Progenitor cell of endocrine pancreas (in vitro differentiated cells): ENCODE results near the gene BRIP1. TPM values are rescaled to one million over a fixed set of nuclear protein-coding genes. Genes with fewer than 3 reads are reported as not detected.
"Not testable (repeated sequence)": the region's sequence is repeated elsewhere in the genome, so short reads cannot be mapped to it uniquely, and the experiment has no call there.

Experiments
- DNase-seq: peaks from one replicate; pipeline ENCODE4 v3.0.0; 2021; ENCODE audit warnings: low spot score; ENCODE audit not compliant: unreplicated experiment
- H3K27ac Mint-ChIP-seq: 2 replicates; pipeline ENCODE4 v1.8.0; 2021; ENCODE audit warnings: mild to moderate bottlenecking, moderate library complexity, mixed read lengths
- H3K27me3 Mint-ChIP-seq: 2 replicates; pipeline ENCODE4 v1.8.0; 2021; ENCODE audit warnings: mixed read lengths
- H3K36me3 Mint-ChIP-seq: 2 replicates; pipeline ENCODE4 v1.8.0; 2022; ENCODE audit warnings: mixed read lengths; ENCODE audit not compliant: insufficient read depth
- H3K4me1 Mint-ChIP-seq: 2 replicates; pipeline ENCODE4 v1.8.0; 2021; ENCODE audit warnings: low read depth, mixed read lengths
- H3K4me3 Mint-ChIP-seq: 2 replicates; pipeline ENCODE4 v1.8.0; 2021; ENCODE audit warnings: low read depth, mild to moderate bottlenecking, moderate library complexity, mixed read lengths
- H3K9me3 Mint-ChIP-seq: 2 replicates; pipeline ENCODE4 v1.8.0; 2021; ENCODE audit warnings: low read depth, mixed read lengths
- total RNA-seq: library from RNA; stranded (reverse); gene quantifications from 2 replicates; pipeline ENCODE4 v1.2.1, GENCODE V29; 2021
- TF ChIP-seq, protein P1 (sequence below): fragments of 200-600 bp; sonication (generic); IDR thresholded peaks from one replicate; pipeline ENCODE4 v1.5.0; 2021; ENCODE audit warnings: antibody characterized with exemption, mild to moderate bottlenecking; ENCODE audit not compliant: unreplicated experiment

The BRIP1 gene
- total RNA-seq, 1 donor from 2014 or later, result 13.5 TPM

DNA sequence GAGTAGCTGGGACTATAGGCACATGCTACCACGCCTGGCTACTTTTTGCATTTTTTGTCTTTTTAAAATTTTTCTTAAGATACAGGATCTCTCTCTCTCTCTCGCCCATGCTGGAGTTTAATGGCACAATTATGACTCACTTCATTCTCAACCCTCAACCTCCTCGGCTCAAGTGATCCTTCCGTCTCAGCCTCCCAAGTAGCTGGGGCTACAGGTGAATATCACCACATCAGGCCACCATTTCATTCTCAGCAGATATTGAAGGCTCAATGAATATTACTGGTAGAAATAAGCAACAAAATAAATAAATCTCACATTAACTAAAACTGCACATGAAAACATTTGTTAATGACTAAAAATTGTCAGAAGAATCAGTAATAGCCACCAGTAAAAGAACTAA lies 41.7 kb downstream of the BRIP1 start:
- Mint-ChIP-seq H3K4me3 (no peak overlapping the region), H3K27ac (no peak overlapping the region), H3K4me1 (peaks cover 4% of the 10 kb centered on the region), H3K27me3 (no peaks in the 10 kb centered on the region), H3K36me3 (peaks cover 29% of the 10 kb centered on the region), H3K9me3 (peaks cover 14% of the 10 kb centered on the region)
- DNase-seq, result no peak
- TF ChIP-seq, protein P1, sequence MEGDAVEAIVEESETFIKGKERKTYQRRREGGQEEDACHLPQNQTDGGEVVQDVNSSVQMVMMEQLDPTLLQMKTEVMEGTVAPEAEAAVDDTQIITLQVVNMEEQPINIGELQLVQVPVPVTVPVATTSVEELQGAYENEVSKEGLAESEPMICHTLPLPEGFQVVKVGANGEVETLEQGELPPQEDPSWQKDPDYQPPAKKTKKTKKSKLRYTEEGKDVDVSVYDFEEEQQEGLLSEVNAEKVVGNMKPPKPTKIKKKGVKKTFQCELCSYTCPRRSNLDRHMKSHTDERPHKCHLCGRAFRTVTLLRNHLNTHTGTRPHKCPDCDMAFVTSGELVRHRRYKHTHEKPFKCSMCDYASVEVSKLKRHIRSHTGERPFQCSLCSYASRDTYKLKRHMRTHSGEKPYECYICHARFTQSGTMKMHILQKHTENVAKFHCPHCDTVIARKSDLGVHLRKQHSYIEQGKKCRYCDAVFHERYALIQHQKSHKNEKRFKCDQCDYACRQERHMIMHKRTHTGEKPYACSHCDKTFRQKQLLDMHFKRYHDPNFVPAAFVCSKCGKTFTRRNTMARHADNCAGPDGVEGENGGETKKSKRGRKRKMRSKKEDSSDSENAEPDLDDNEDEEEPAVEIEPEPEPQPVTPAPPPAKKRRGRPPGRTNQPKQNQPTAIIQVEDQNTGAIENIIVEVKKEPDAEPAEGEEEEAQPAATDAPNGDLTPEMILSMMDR, result no peak

DNA sequence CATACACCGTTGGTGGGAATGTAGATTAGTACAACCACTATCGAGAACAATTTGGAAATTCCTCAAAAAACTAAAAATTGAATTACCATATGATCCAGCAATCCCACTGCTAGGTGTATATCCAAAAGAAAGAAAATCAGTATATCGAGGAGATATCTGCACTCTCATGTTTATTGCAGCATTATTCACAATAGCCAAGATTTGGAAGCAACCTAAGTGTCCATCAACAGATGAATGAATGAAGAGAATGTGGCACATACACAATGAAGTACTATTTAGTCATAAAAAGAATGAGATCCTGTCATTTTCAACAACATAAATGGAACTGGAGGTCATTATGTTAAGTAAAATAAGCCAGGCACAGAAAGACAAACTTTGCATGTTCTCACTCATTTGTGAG lies 44.1 kb downstream of the BRIP1 start:
- DNase-seq, H3K27me3 Mint-ChIP-seq, H3K4me3 Mint-ChIP-seq, H3K9me3 Mint-ChIP-seq, H3K27ac Mint-ChIP-seq: not testable (repeated sequence)
- Mint-ChIP-seq H3K4me1 (peaks cover 22% of the 10 kb centered on the region), H3K36me3 (peaks cover 11% of the 10 kb centered on the region)

DNA sequence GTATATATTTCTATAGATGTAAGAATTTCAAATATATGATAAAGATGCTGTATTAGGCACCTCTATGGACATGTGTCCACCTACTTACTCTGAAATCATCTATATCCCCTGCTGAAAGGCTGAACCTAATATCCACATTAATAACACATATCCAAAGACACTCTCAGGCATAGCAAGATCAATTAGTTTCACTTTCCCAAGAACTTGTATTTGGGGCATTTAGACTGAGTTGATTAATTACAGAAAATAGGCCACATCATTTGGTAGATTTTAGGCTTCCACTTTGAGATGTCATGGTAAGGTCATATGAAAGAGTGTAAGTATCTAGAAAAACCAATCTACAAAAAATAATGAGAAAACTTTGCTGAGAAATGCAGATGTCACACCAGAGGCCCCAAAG lies 45.1 kb downstream of the BRIP1 start:
- peaks cover 10% of the 10 kb centered on the region for H3K36me3 Mint-ChIP-seq
- no peaks in the 10 kb centered on the region for H3K27me3 Mint-ChIP-seq

DNA sequence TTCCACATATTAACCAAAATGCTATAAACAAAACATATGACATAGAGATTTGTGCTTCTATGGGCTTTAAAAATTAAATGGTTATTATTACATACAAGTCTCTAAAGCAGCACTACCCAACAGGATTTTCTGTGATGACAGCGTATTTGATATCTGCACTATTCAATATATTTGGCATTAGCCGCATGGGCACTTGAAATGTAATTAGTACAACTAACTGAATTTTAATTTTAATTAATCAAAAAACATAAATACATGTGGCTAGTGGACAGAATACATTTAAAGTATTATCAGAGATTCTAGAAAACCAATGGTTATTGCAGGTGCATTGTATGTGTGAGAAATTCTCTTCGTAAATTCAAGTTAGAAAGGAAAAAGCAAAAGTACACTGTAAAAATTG lies 45.9 kb downstream of the BRIP1 start:
- Mint-ChIP-seq H3K27me3 (no peaks in the 10 kb centered on the region), H3K4me3 (no peak overlapping the region), H3K27ac (no peak overlapping the region), H3K9me3 (peaks cover 3% of the 10 kb centered on the region), H3K4me1 (peaks cover 22% of the 10 kb centered on the region), H3K36me3 (peaks cover 11% of the 10 kb centered on the region)
- no peak for DNase-seq
- TF ChIP-seq, protein P1, result no peak

More for the DNA sequence above, 45.1 kb downstream of the BRIP1 start:
- Mint-ChIP-seq H3K4me3 (no peak overlapping the region), H3K9me3 (peaks cover 3% of the 10 kb centered on the region), H3K4me1 (peaks cover 22% of the 10 kb centered on the region), H3K27ac (no peak overlapping the region)
- TF ChIP-seq, protein P1, result no peak
- no peak for DNase-seq

DNA sequence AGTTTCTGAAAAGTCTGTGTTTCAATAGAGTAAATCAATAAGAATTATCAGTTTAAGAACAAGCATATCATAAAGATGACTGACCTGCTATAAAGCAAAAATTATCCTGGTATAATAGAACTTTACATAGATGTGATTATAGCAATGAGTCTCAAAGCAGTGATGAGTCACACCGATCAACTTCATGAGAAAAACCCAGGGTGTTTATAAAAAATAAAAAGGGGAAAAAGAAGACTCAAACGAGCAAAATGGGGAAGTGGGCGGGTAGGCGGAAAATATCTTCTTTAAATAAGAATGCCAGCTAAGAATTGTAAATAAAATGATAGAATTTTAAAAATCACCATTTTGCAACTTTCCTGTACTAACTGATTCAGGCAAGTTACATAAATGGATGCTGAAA lies 46.8 kb downstream of the BRIP1 start:
- DNase-seq, result no peak
- no peaks in the 10 kb centered on the region for H3K27me3 Mint-ChIP-seq
- TF ChIP-seq, protein P1, result no peak
- peaks cover 6% of the 10 kb centered on the region for H3K36me3 Mint-ChIP-seq
- H3K4me3 Mint-ChIP-seq, result no peak overlapping the region
- peaks cover under 1% of the 10 kb centered on the region for H3K9me3 Mint-ChIP-seq
- peaks cover 22% of the 10 kb centered on the region for H3K4me1 Mint-ChIP-seq
- H3K27ac Mint-ChIP-seq, result peak overlapping the region; percentile 63

DNA sequence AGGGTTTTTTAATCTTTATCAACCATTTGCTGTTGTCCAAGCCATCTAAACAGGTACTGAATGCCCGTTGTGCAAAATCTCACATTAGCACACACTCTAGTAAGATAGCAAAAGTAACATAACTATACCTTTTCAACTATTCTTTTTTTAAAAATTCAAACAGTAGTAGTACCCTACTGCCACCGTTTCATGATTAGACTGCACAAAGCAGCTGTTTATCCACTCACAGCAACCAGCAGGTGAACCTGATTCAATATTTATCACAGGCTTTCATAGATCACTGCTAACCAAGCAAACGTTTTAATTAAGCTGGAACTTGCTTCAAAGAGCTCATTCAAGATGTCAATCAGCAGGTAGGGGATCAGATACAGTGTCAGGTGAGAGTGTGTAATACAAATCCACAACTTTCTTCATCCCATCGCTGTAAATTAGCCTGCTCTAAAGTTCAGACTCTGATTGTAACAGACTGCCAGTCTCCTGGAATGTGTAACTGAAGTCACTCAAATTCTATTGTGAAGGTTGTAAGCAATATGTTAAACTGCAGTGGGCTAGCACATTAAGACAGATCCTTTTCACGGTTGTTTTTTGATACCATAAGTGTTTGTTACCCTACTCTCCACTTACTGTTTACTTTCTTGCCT lies 47.3 kb downstream of the BRIP1 start:
- no peak for DNase-seq
- TF ChIP-seq, protein P1, result no peak
- H3K27me3 Mint-ChIP-seq, result no peaks in the 10 kb centered on the region
- H3K36me3 Mint-ChIP-seq, result peaks cover 5% of the 10 kb centered on the region
- no peak overlapping the region for H3K4me3 Mint-ChIP-seq
- H3K4me1 Mint-ChIP-seq, result peaks cover 22% of the 10 kb centered on the region
- H3K9me3 Mint-ChIP-seq, result no peaks in the 10 kb centered on the region
- peak overlapping the region; percentile 63 for H3K27ac Mint-ChIP-seq
